Measurements from ENCODE around the gene NTSR1.

DNA sequence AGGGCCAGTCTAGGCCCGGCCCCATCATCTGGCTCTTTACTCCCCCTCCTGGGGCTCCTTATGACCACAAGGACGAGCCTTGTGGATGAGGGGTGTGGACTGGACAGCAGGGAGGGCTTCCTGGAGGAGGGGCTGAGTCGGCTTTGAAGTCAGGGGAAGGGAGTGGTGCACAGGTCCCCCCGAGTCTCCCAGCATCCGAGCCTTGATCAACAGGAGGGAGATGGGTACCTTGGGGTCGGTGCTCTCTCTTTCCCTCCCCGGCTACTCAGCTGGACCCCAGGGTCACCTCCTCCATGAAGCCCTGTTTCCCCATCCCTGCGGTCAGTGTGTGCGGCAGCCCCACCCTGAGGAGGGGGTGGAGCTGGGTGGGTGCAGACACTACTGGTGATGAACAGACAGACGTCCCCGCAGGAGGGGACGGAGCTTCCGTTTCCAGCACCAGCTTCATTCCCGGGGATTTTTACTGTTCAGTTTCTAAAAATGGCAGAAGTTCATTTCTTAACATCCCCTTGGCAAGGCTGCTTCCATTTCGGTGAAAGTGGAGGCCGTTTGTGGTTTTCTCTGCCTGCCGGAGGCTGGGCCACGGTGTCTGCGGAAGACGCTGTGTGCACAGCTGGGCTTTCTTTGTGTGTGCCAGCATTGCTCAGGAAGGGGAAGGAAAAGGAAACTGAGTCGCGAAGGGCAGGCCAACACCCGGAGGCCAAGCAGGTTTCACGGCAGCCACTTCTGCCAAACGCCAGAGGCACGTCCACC, 19.6 kb downstream of the NTSR1 start:
- no peak for TF ChIP-seq POLR2A (IDR thresholded peaks at IDR 0.05)
- no peak for TF ChIP-seq CTCF (IDR thresholded peaks at IDR 0.05 in 4 of 5, conservative IDR thresholded peaks at IDR 0.05 in 1 of 5)
